Breast epithelium (tissue), 3 donors: ENCODE results near the gene CDK14.

Source experiments
- CTCF ChIP-seq, 3 donors: fragments of 450-650 bp; IDR thresholded peaks; one replicate each; pipeline ENCODE4 v1.5.1; 2016 to 2017; ENCODE audit warnings: antibody characterized with exemption in 3 of 3, mild to moderate bottlenecking in 3 of 3, moderate library complexity in 3 of 3
- POLR2A ChIP-seq: fragments of 450-650 bp; IDR thresholded peaks from one replicate; pipeline ENCODE4 v1.6.1; 2016; ENCODE audit warnings: antibody characterized with exemption, mild to moderate bottlenecking, moderate library complexity

GRCh38 chr7:91034459-91035368 lies 438.6 kb downstream of the CDK14 start:
- TF ChIP-seq POLR2A: no peak
- peak; percentile 53 to 60 (median 59) for TF ChIP-seq CTCF (IDR thresholded peaks at IDR 0.05)
